AG08395 (cell line): ENCODE data around the gene WASHC2A.
"Not testable (repeated sequence)": the region's sequence is repeated elsewhere in the genome, so short reads cannot be mapped to it uniquely, and the experiment has no call there.

ENCODE experiments used
- DNase-seq: peaks from one replicate; pipeline ENCODE4 v3.0.0; 2012; ENCODE audit warnings: mixed read lengths, low spot score

The WASHC2A gene

DNA sequence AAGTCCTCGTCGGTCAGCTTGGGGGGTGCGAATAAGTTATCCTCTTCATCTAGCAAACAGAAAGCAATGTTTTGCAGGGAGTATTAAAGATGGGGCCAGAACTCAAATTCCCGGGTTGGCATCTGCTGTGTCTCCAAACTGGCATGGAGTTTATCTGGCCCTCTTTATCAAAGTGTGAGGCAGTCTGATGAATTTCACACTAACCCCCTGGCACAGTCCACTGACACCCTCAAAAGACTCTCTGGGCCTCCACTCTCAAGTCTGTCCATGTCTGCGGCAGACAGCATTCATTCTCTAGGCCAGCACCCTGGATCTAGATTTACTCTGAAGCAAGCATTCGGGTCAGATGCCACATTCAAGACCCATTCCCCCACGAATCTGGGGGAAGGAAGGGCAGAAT is 6.2 kb upstream of the WASHC2A start:
- DNase-seq: not testable (repeated sequence)

DNA sequence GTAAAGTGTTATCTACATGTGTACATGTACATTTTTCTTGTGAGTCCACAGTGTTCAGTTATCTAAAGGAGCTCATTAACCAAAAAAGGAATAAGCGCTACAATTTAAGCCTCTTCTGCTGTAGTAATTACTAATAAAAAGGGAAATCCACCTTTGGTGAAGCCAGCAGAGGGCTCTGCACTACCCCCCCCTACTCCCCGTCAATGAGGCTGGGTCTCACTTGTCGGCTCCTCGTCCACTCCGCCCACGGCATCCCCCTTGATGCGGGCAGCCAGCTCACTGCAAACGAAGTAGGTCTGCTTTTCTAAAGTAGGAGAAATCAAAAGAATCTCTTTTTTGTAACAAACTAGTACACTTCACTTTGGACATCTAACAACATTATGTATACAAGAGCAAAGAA is 4.7 kb upstream of the WASHC2A start:
- DNase-seq: no peak

DNA sequence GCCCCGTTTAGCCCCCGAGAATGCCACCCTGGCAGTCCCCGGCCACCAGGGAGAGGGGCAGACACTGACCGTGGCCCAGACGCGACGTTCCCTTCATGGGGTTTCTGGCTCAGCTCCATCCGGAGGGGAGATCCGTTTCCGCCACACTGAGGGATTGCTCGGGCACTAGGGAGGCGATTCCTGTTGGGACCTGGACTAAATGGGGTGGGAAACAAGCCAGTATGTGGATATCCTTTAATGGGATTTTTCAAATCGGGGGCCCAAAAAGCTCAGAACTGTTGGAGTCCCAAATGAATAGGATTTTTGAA is 552 bp downstream of the WASHC2A start:
- not testable (repeated sequence) for DNase-seq

DNA sequence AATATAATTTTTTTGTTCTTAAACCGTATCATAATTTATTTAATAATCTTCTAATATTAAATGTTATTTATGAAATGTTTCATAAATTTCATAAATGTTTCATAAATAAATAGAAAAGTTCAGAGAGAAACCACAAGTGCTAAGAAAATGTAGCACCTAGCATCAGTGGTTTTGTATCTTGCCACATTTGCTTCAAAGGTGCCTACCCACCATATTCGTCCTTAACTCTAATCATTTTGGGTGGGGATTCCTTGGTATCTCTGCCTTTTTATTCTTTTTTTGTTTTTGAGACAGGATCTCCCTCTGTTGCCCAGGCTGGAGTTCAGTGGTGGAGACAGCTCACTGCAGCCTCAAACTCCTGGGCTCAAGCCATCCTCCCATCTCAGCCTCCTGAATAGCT is 7.4 kb downstream of the WASHC2A start:
- not testable (repeated sequence) for DNase-seq

DNA sequence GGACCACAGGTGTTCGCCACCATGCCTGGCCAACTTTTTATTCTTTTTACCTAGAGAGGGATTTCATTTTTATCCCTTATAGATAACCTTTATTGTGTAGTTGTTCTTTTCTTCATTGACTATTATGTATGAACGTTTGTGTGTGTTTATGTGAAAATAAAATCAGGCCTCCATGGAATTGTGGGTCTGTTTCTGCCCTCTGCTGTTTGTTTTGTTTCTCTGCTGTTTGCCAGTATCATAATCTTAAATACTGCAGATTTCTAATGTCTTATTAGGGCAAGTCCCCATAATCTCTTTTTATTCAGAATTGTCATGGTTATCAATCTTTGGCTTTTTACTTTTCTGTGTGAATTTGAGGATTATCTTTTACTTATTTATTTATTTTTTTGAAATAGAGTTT is 7.8 kb downstream of the WASHC2A start:
- DNase-seq: not testable (repeated sequence)

DNA sequence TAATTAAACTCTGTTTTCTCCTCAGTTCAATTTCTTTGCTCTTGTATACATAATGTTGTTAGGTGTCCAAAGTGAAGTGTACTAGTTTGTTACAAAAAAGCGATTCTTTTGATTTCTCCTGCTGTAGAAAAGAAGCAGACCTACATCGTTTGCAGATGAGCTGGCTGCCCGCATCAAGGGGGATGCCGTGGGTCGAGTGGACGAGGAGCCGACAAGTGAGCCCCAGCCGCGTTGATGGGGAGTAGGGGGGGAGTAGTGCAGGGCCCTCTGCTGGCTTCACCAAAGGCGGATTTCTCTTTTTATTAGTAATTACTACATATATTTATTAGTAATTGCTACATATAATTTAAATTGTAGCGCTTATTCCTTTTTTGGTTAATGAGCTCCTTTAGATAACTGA is 23.6 kb downstream of the WASHC2A start:
- DNase-seq: not testable (repeated sequence)

DNA sequence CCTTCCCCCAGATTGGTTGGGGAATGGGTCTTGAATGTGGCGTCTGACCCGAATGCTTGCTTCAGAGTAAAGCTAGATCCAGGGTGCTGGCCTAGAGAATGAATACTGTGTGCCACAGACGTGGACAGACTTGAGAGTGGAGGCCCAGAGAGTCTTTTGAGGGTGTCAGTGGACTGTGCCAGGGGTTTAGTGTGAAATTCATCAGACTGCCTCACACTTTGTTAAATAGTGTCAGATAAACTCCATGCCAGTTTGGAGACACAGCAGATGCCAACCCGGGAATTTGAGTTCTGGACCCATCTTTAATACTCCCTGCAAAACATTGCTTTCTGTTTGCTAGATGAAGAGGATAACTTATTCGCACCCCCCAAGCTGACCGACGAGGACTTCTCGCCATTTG is 25.2 kb downstream of the WASHC2A start:
- not testable (repeated sequence) for DNase-seq

DNA sequence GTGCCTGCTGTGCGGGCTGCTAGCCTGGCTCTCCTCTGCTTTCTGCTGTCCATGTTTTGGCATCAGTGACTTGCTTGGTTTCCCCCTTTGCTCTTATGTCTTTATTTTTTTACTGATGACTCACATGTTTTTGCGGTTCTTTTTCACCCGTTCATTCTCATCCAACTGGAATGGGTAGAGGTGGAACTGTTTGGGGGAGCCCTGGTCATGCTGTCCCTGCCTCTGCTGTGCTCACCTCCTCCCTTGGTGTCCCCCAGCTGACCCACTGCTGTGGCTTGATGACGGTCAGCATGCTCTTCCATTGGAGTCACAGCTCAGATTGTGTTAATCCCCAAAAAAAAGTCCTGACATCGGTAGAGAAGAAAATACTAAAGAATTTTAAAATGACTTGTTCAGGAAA is 26.9 kb downstream of the WASHC2A start:
- not testable (repeated sequence) for DNase-seq

DNA sequence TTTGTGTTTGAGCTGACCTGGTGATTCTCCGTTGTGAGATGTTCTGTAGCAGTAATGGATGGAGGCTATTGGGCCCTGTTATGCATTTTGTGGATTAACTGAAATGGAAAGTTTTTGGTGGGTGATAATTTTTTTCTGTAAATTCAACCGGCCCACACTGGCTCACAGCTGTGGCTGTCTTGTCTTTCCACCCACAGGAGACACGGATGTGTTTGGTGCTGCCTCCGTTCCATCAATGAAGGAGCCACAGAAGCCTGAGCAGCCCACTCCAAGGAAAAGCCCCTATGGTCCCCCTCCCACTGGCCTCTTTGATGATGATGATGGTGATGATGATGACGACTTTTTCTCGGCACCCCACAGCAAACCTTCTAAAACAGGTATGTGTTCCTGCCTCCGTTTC is 27.6 kb downstream of the WASHC2A start:
- not testable (repeated sequence) for DNase-seq

DNA sequence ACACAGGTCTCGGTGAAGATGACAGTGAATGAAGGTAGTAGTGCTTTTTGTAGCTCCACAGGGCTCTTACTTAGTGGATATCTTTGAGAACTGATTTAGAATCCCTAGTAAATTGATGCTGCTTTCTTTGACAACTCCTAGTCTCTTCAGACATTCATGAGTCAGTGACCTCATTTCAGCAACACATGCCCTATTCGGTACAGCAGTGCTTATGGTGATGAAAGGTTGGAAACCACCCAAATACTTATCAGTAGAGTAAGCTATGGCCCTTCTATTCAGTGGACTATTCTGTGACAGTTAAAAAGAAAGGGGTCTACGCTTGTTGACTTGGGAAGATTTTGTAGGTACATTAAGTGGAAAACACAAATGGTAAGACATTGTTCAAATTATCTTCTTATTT is 29.0 kb downstream of the WASHC2A start:
- DNase-seq: not testable (repeated sequence)

DNA sequence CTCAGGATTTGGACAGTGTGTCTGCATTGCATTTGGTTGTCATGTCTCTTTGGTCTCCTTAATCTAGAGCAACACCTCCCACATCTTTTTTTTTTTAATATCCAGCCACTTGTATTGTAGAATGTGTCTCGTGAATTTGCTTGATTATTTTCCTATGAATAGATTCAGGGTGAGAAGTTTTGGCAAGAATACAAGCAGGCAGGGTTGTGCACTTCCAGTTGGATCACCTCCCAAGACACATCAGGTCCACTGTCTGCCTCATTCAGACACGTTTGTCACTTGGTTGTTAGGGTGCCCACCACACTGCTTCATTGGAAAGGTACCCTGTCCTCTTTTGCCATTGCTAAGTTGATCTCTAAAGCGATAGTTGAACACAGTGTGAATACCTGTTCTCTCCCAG is 30.9 kb downstream of the WASHC2A start:
- not testable (repeated sequence) for DNase-seq

DNA sequence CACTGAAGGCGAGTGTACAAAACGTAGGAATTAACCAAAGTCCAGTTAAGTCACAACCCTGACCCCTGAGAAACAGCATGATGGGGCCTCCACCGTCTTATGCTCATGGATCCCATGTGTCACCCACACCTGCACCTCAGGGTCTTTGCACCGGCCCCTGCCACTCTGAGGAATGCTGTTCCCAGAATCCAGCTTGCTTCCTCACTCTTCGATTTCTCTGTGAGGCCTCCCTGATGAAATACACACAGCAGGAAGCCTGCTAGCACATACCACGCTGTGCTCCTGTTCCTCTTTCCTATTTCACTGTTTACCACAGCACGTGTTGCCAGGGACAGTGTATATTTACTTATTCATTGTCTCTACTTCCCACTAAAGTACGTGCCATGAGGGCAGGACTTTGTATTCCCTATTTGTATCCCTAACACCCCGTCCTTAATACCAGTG is 33.4 kb downstream of the WASHC2A start:
- DNase-seq: peak; percentile 0

DNA sequence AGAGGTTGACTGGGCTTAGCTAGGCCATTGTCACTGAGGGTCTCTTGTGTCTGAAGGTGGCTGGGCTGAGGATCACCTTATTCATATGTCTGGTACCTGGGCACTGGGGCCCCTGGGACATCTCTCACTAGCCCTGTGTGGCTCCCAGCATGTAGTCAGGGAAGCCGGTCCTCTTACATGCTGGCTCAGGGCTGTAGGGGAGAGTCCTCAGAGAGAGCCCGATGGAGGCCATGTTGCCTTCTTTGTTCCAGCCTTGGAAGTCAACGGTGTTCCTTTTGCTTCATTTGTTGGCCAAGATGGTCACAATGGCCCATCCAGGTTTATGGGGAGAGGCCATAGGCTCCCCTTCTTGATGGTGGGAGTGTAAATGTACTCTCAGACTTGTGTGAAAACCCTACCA is 34.0 kb downstream of the WASHC2A start:
- not testable (repeated sequence) for DNase-seq

DNA sequence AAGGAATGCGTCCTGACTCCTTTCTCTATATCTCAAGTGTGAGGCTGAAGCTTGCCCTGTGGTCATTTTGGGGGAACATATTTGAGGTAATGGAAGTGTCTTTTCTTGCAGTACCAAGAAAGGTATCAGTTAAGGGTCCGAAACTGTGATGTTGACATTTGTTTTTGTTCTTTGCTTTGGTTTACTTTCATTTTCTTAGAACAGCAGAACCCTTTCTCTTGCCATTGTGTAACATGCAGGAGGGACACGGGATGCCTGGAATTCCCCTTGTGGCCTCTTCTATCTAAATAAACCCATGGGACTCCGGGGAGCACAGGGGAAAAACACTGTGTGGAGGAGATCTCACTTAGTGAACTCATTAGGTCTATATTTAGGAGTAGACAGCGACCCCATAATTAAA is 34.5 kb downstream of the WASHC2A start:
- not testable (repeated sequence) for DNase-seq

DNA sequence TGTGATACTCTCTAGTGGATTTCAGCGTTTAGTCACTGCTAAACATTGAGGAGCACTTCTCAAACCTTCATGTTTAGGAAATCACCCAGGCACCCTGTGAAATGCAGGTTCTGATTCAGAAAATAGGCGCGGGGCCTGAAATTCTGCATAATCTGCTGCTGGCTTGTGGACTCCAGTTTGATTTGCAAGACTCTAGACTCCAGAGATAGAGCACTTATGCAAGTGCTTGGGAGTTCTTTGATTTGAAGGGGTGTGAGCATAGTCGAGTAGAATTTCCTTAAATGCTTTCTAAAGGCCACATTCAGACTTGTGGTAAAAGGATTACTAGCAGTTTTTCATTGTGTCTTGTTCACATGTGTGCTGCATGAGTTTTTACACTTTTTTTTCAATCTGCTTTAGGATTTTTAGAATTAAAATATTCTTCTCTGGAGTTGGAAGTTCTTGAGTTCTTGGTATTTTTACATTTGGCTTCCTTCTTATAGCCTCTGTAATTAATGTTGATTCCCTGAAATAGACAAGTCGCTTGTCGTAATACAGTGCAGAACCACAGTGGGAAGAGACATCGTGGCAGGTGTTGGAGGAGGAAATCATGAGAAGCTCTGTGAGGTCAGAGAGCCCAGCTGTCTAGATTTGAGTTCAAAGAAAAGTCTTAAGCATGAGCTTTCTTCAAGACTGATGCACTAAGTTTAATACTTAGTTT is 41.4 kb downstream of the WASHC2A start:
- DNase-seq: not testable (repeated sequence)

DNA sequence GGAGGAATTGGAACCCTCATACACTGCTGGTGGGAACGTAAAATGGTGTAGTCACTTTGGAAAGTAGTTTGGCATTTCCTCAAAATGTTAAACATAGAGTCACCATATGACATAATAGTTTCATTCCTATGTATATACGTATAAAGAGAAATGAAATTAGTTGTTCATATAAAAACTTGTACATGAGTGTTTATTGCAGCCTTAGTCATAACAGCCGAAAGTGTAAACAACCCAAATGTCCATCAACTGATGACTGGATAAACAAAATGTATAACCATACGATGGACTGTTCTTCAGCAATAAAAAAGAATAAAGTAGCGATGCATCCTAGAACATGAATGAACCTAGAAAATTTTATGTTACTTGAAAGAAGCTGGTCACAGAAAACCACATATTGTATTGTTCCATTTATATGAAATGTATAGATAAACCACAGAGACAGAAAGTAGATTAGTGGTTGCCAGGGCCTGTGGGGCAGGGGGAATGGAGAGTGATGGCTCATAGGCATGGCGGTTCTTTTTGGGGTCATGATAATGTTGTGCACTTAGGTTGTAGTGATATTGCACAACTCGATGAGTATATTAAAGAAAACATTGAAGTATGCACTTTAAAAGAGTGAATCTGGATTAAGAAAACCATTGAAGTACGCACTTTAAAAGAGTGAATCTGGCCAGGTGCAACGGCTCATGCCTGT is 44.8 kb downstream of the WASHC2A start:
- not testable (repeated sequence) for DNase-seq

DNA sequence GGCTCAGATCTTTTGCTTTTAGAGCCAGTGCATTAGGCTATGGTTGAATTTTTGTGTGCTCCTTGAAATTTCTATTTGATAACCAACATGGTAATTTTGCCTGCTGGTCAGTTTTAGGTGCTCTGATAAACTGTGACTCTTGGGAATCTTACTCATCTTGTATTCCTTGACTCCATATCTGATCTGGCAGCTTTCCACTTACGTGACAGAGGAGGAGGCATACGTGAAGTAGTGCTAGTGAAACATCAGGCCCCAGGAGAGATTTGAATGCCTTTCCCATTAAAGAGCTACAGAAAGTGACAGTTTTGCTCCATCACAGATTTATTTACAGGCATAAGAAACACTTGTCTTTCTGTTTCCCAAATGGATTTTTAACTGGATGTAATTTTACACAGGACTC is 59.0 kb downstream of the WASHC2A start:
- not testable (repeated sequence) for DNase-seq

DNA sequence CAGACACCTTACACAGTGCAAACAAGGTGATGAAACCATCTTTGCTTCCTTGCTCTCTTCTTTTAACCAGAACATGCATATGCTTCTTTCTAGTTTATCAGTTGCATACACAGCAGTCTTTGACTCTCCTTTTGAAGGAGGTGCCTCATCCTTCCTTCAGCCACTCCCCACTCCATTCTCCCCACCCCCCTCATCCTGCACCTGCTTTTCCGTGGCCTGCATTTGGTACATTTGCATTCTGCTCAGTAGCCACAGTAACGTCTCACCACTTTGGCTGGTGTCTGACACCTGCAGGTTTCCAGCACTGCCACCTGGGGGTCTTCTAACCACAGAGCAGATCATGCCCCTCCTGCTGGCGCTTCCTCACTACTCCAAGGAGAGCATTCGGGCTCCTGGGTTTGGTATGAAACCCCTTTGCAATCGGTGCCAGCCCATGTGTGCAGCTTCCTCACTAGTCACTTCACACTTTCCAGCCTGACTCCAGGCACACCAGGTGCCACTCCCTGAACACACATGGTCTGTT is 60.1 kb downstream of the WASHC2A start:
- not testable (repeated sequence) for DNase-seq

DNA sequence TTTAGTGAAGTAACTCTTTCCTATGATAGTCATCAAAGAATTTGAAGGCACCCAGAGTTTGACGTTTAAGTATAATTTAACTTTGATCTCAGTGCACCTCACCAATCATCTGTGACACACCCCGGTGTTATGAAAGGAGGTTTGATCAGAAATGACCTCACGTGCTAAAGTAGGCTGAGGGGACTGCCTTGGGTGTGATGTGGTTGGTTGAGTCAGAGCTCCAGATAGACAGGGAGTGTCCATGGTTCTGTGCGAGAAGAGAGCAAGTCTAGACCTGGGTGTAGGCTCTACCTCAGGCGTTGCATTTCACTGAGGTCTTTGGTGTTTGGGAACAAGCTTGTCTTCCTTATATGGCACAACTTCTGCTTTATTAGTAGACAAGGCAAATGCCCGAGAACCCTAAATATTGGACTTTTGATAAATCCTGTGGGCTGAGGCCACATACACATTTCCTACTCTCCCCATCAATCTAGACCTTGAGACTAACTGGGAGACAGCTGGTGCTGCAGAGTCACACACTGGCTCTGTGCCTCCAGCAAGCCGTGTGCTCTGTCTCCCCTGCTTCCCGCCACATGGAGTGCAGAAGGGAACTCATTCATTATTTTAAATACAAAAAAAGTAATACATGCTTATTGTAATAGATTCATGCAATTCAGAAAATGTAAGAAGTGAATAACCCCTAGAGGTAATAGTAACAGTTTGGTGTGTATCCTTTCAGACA is 63.7 kb downstream of the WASHC2A start:
- DNase-seq: not testable (repeated sequence)

DNA sequence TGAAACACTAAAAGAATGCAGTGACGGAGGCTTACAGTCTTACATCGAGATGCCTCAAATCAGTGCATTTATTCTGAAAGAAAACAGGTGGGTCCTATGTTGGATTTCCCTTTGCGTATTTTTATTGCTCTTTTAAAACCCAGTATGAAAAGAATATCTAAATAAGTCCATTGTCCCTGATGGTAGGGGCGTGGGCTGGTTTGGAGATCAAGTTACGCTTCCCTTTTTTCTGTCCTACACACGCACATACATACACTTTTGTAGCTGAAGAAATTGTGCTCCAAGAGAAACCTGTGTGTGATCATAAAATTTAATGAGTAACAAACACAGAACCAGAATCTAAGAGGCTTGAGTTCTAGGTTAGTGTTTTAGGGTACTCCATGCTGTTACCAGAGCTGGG is 64.6 kb downstream of the WASHC2A start:
- not testable (repeated sequence) for DNase-seq

DNA sequence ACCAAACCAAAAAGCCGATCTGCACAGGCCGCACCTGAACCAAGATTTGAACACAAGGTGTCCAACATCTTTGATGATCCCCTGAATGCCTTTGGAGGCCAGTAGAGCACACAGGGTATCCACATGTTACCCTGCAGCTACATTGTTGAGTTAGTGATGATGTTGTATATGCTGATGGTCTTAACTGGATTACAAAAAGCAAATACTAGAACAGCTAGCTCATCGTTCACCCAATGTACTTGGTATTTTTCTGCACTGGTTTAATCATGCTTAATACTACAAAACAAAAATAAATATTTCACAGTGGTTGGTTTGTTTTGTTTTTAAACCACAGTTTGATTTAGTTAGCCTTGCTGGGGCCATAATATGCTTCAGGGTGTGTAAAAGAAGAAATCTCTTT is 65.1 kb downstream of the WASHC2A start:
- DNase-seq: not testable (repeated sequence)

DNA sequence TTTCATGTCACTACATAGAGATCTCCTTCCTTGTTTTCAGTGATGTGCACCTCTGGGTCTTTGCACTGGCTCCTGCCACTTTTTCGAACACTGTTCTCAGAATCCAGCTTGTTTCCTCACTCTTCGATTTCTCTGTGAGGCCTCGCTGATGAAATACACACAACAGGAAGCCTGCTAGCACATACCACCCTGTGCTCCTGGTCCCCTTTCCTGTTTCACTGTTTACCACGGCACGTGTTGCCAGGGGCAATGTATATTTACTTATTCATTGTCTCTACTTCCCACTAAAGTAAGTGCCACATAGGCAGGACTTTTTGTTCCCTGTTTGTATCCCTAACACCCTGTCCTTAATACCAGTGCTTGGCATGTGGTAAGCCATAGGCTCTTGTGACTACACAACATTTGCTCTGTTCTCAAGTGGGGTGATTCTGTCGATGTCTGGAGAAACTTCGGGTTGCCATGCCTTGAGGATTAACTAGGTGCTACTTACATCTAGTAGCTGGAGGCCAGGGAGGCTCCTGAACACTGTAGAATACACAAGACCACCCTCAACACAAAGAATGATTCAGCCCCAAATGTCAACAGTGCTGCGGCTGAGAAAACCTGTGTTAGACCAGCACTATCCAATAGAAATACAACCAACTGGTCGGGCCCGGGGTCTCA is 75.9 kb downstream of the WASHC2A start:
- not testable (repeated sequence) for DNase-seq
